Measurements from ENCODE around the gene BMS1.

The BMS1 gene

DNA sequence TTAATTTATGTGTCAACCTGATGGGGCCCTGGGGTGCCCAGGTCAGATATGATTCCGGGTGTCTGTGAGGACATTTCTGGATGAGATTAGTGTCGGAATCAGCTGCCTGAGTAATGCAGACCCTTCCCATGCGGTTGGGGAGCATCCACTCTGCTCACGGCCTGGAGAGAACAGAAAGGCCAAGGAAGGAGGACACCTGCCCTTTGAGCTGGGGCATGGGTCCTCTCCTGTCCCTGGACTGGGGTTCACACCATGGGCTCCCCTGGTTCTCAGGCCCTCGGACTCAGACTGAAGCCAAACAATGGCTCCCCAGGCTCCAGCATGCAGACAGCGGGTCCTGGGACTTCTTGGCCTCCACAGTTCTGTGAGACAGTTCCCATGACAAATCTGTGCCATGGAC is 94.3 kb downstream of the BMS1 start:
- no peak for DNase-seq
- CTCF ChIA-PET = no interaction called here
- H3K27me3 Mint-ChIP-seq = peaks cover 7% of the 10 kb centered on the region
- H3K36me3 Mint-ChIP-seq = no peaks in the 10 kb centered on the region
- H3K9me3 Mint-ChIP-seq = peaks cover under 1% of the 10 kb centered on the region
- no peak overlapping the region for H3K27ac Mint-ChIP-seq
- H3K4me1 Mint-ChIP-seq = no peaks in the 10 kb centered on the region
- H3K4me3 Mint-ChIP-seq = no peak overlapping the region

DNA sequence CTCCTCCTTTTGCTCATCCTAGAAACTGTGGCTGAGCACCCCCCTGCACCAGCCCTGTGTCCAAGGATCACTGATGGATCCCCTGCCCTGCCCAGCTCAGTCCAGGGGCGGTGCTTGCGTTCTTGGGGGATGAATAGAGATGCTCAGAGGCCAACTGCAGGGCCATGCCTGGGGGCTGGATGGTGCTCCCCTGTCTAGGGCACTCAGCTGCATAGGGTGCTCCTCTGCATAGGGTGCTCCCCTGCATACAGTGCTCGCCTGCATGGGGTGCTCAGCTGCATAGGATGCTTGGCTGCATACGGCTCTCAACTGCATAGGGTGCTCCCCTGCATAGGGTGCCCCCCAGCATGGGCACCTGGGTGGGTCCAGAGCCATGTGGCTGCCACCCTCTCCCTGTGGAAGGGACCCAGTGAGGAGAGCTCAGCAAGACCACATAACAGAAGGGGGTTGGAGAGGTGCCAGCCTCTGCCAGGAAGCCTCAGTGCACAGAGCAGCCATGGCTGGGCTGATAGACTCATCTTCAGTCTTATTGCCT is 95.0 kb downstream of the BMS1 start:
- Mint-ChIP-seq H3K4me1 (no peaks in the 10 kb centered on the region), H3K27ac (no peak overlapping the region), H3K4me3 (no peak overlapping the region), H3K36me3 (no peaks in the 10 kb centered on the region), H3K27me3 (peaks cover 11% of the 10 kb centered on the region), H3K9me3 (peaks cover 6% of the 10 kb centered on the region)
- no peak for DNase-seq
- CTCF ChIA-PET = no interaction called here

DNA sequence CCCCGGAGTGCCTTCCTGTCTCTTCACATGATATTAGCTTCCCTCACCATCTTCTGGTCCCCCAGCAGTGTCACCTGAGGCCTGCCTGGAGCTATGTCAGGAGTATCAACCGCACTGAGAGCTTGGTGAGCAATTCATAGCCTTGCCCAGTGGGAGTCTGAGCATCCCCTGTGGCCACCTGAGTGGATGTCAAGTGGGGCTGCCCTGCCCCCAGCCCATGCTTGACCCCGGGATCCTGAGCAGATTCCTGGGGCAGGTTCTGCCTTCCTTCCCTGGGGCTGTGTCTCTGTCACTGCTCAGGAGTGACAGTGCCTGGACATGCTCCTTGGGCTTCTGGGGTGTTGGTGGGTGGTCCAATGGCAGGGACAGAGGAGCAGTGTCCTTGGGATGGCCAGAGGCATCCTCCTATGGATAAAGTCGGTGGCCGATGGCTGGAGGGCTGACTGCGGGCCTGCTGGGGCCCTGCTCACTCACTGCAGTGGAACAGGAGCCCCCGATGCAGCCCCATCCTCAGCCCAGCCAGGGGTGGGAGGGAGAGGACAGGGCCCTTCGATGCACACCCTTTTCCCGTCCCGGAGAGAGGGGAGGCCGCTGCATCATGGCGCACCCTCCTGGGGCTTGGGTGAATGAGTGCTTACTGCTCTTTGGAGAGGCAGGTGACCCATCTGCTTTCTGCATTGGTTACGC is 95.7 kb downstream of the BMS1 start:
- peaks cover 14% of the 10 kb centered on the region for H3K27me3 Mint-ChIP-seq
- no peak overlapping the region for H3K27ac Mint-ChIP-seq
- peaks cover 1% of the 10 kb centered on the region for H3K36me3 Mint-ChIP-seq
- CTCF ChIA-PET = no interaction called here
- DNase-seq = no peak
- no peaks in the 10 kb centered on the region for H3K4me1 Mint-ChIP-seq
- no peak overlapping the region for H3K4me3 Mint-ChIP-seq
- peaks cover 11% of the 10 kb centered on the region for H3K9me3 Mint-ChIP-seq

DNA sequence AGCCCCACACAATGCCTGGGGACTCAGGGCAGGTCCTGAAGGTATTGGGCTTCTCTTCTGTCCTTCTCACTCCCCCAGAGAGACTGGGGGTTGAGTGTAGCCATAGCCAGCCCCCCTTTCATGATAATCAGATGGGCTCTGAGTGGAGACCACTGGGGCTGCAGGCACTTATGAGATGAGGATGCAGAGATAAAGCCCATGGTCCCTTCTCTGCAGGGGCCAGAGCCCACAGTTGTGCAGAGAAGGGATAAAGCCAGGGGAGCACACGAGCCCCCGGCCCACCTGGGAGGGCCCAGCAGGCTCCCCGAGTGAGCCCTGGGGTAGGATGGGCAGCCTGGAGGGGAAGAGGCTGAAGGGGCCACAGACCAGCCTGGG is 96.2 kb downstream of the BMS1 start:
- no peak for DNase-seq
- CTCF ChIA-PET = no interaction called here
- Mint-ChIP-seq H3K9me3 (peaks cover 11% of the 10 kb centered on the region), H3K27me3 (peaks cover 14% of the 10 kb centered on the region), H3K27ac (no peak overlapping the region), H3K4me1 (no peaks in the 10 kb centered on the region), H3K36me3 (peaks cover 1% of the 10 kb centered on the region), H3K4me3 (no peak overlapping the region)

DNA sequence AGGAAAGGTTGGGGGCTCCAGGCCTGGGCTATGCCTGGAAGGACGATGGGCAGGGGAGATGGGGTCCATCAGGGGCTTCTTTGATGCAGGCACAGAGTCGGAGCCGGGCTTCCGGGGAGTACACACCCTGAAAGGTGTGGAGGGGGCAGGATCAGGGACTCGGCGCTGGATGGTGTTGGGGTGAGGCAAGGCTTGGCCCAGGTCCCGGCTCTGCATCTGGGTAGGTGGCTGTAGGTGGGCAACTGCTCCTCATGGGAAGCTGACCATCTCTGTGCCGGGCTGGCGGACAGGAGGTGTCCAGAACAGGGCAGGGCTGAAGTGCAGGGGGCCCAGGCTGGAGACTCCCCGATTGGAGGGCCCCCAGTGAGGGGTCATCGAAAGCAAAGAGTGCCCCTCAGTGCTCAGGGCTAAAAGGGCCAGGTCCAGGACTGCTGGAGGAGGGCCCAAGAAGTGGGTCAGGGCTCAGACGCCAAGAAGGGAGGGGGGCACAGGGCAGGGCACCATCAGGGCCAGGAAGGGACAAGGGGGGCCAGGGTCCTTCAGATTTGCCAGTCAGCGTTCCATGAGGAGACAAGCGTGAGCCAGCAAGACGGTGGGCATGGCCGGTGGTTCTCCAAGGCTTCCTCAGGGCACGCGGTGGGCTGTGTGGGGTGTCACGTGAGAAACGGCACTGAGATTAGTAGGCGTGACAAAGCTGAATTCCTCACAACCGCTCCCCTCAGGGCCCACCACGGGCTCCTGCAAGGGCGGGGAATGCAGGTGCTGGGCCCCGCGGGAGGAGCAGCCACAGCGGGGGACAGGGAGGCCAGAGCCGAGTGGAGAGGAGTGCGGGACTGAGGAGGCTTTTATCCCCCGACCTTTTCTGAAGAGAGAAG is 97.0 kb downstream of the BMS1 start:
- no peak for DNase-seq
- H3K9me3 Mint-ChIP-seq = peaks cover 11% of the 10 kb centered on the region
- CTCF ChIA-PET = no interaction called here
- H3K4me1 Mint-ChIP-seq = no peaks in the 10 kb centered on the region
- H3K4me3 Mint-ChIP-seq = no peak overlapping the region
- H3K27ac Mint-ChIP-seq = no peak overlapping the region
- H3K36me3 Mint-ChIP-seq = peaks cover 1% of the 10 kb centered on the region
- peaks cover 14% of the 10 kb centered on the region for H3K27me3 Mint-ChIP-seq

DNA sequence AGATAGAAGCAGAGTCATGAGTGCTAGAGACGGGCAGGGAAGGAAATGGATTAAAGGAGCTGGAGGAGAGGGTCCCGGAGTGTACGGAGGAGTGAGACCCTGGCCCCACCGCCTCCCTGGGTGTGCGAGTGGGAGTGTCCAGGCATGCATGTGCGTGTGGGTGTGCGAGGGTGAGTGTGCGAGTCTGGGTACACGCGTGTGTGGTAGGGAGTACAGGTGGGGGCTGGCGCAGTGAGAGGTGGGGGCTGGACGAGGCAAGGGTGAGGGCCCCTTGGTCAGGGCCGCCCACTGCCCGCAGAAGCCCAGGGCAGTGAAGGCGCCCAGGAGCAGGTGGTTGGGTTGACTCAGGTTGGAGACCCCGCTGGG is 97.6 kb downstream of the BMS1 start:
- H3K4me1 Mint-ChIP-seq = no peaks in the 10 kb centered on the region
- CTCF ChIA-PET = no interaction called here

DNA sequence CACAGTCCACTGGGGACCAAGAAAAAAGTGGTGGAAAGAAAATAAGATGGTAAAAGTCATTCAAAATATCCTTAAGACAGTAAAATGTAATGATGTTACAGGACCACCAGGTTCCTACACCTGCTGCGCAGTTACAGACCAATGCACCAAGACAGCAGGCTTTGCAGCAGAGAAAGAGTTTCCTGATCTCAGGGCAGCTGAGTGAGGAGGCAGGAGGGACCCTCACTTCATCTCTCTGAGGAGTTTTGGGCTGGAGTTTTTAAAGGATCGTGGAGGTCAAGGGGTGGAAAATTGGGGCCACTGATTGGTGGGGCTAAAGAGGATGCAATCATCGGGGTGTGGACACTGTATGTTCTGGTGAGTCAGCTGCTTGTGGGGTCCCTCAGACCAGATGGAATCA is 100.0 kb downstream of the BMS1 start:
- Mint-ChIP-seq H3K9me3 (peaks cover 11% of the 10 kb centered on the region), H3K4me3 (no peak overlapping the region), H3K36me3 (peaks cover 1% of the 10 kb centered on the region), H3K27ac (no peak overlapping the region), H3K27me3 (peaks cover 14% of the 10 kb centered on the region), H3K4me1 (no peaks in the 10 kb centered on the region)
- CTCF ChIA-PET = no interaction called here
- DNase-seq = no peak

More for the DNA sequence above, 97.6 kb downstream of the BMS1 start:
- DNase-seq = no peak
- H3K9me3 Mint-ChIP-seq = peaks cover 11% of the 10 kb centered on the region
- H3K27ac Mint-ChIP-seq = no peak overlapping the region
- H3K36me3 Mint-ChIP-seq = peaks cover 1% of the 10 kb centered on the region
- peaks cover 14% of the 10 kb centered on the region for H3K27me3 Mint-ChIP-seq
- no peak overlapping the region for H3K4me3 Mint-ChIP-seq
